Neural cell (in vitro differentiated cells): Measurements from ENCODE around the gene EIF5A. TPM values are rescaled to one million over a fixed set of nuclear protein-coding genes. Genes with fewer than 3 reads are reported as not detected.

Source experiments
- H2AFZ ChIP-seq: fragments of 200-600, 300-800 bp; sonication (generic), shearing (Covaris generic); 2 replicates; pipeline ENCODE4 v1.6.0; 2014; ENCODE audit warnings: low read depth, mild to moderate bottlenecking, antibody characterized with exemption, low read length, moderate library complexity
- H3F3A ChIP-seq: fragments of 200-600 bp; shearing (Covaris generic); 2 replicates; pipeline ENCODE4 v1.6.1; 2016; ENCODE audit warnings: mild to moderate bottlenecking, moderate library complexity, mixed read lengths, antibody characterized with exemption, low read length; ENCODE audit not compliant: insufficient read depth, poor library complexity, severe bottlenecking
- H3K27ac ChIP-seq: fragments of 200-600, 300-800 bp; sonication (generic), shearing (Covaris generic); 2 replicates; pipeline ENCODE4 v1.5.1; 2014; ENCODE audit warnings: mild to moderate bottlenecking, low read length, moderate library complexity
- H3K27me3 ChIP-seq: fragments of 300-800, 200-600 bp; sonication (generic), shearing (Covaris generic); 2 replicates; pipeline ENCODE4 v1.6.0; 2014; ENCODE audit warnings: mild to moderate bottlenecking, low read depth, low read length, moderate library complexity; ENCODE audit not compliant: insufficient read depth
- H3K36me3 ChIP-seq: fragments of 300-800, 200-600 bp; sonication (generic), shearing (Covaris generic); 2 replicates; pipeline ENCODE4 v1.5.1; 2014; ENCODE audit warnings: mild to moderate bottlenecking, antibody characterized with exemption, low read length, moderate library complexity; ENCODE audit not compliant: insufficient read depth
- H3K4me2 ChIP-seq: fragments of 300-800, 200-600 bp; sonication (generic), shearing (Covaris generic); 2 replicates; pipeline ENCODE4 v1.6.0; 2014; ENCODE audit warnings: mild to moderate bottlenecking, low read length
- H3K4me3 ChIP-seq: fragments of 300-800, 200-600 bp; sonication (generic), shearing (Covaris generic); 2 replicates; pipeline ENCODE4 v1.5.1; 2014; ENCODE audit warnings: mild to moderate bottlenecking, low read length, moderate library complexity
- H3K79me2 ChIP-seq: fragments of 200-600 bp; shearing (Covaris generic); replicated peaks from 2 replicates; pipeline ENCODE4 v1.6.0; 2014; ENCODE audit warnings: mild to moderate bottlenecking, low read length, moderate library complexity; ENCODE audit not compliant: insufficient read depth
- H3K9ac ChIP-seq: fragments of 300-800, 200-600 bp; sonication (generic), shearing (Covaris generic); 2 replicates; pipeline ENCODE4 v1.6.1; 2016; ENCODE audit warnings: mild to moderate bottlenecking, low read length, mixed read lengths
- H3K9me2 ChIP-seq: fragments of 200-600 bp; shearing (Covaris generic); 2 replicates; pipeline ENCODE4 v1.6.1; 2016; ENCODE audit warnings: mild to moderate bottlenecking, low read length, mixed read lengths; ENCODE audit not compliant: insufficient read depth
- H3K9me3 ChIP-seq: fragments of 200-600, 300-800 bp; sonication (generic), shearing (Covaris generic); 2 replicates; pipeline ENCODE4 v1.6.1; 2016; ENCODE audit warnings: mild to moderate bottlenecking, mixed run types, low read length, moderate library complexity, mixed read lengths
- H4K20me1 ChIP-seq: fragments of 200-600 bp; shearing (Covaris generic); 2 replicates; pipeline ENCODE4 v1.6.1; 2016; ENCODE audit warnings: mild to moderate bottlenecking, mixed run types; ENCODE audit not compliant: insufficient read depth
- EP300 ChIP-seq: fragments of 450-650 bp; conservative IDR thresholded peaks from 2 replicates; pipeline ENCODE4 v1.6.1; 2014; ENCODE audit warnings: antibody characterized with exemption, mild to moderate bottlenecking, moderate library complexity; ENCODE audit not compliant: poor library complexity, severe bottlenecking
- EZH2 ChIP-seq: fragments of 200-600, 300-800 bp; shearing (Covaris generic), sonication (generic); IDR thresholded peaks from 2 replicates; pipeline ENCODE4 v1.6.1; 2014; ENCODE audit warnings: antibody characterized with exemption, low read length, borderline replicate concordance, mild to moderate bottlenecking; ENCODE audit not compliant: insufficient read depth, poor library complexity, severe bottlenecking
- MXI1 ChIP-seq: fragments of 450-650 bp; conservative IDR thresholded peaks from 2 replicates; pipeline ENCODE4 v1.6.1; 2014; ENCODE audit warnings: antibody characterized with exemption, mild to moderate bottlenecking; ENCODE audit not compliant: poor library complexity, severe bottlenecking
- POLR2AphosphoS5 ChIP-seq: IDR thresholded peaks from 2 replicates; pipeline ENCODE4 v1.6.1; 2012
- RAD21 ChIP-seq: fragments of 450-650 bp; conservative IDR thresholded peaks from 2 replicates; pipeline ENCODE4 v1.6.1; 2014; ENCODE audit warnings: antibody characterized with exemption, mild to moderate bottlenecking, moderate library complexity
- SMC3 ChIP-seq: fragments of 450-650 bp; conservative IDR thresholded peaks from 2 replicates; pipeline ENCODE4 v1.6.1; 2014; ENCODE audit warnings: antibody characterized with exemption, mild to moderate bottlenecking, moderate library complexity; ENCODE audit not compliant: poor library complexity
- TAF1 ChIP-seq: IDR thresholded peaks from 2 replicates; pipeline ENCODE4 v1.6.1; 2012; ENCODE audit warnings: low read depth
- polyA plus RNA-seq: library from polyadenylated mRNA; depleted of rRNA; stranded (reverse); fragments of >200 nt; gene quantifications from 2 replicates; pipeline ENCODE4 v1.2.3, GENCODE V29; 2014
- TF ChIP-seq, protein P1 (sequence below): fragments of 450-650 bp; IDR thresholded peaks from 2 replicates; pipeline ENCODE4 v1.5.1; 2014; ENCODE audit warnings: antibody characterized with exemption, mild to moderate bottlenecking, moderate library complexity; ENCODE audit not compliant: poor library complexity, severe bottlenecking
- TF ChIP-seq, protein P2 (sequence below): IDR thresholded peaks from 2 replicates; pipeline ENCODE4 v1.6.1; 2012; ENCODE audit warnings: borderline replicate concordance

The EIF5A gene
- polyA plus RNA-seq, 1 donor from 2014 or later: 164 TPM

DNA sequence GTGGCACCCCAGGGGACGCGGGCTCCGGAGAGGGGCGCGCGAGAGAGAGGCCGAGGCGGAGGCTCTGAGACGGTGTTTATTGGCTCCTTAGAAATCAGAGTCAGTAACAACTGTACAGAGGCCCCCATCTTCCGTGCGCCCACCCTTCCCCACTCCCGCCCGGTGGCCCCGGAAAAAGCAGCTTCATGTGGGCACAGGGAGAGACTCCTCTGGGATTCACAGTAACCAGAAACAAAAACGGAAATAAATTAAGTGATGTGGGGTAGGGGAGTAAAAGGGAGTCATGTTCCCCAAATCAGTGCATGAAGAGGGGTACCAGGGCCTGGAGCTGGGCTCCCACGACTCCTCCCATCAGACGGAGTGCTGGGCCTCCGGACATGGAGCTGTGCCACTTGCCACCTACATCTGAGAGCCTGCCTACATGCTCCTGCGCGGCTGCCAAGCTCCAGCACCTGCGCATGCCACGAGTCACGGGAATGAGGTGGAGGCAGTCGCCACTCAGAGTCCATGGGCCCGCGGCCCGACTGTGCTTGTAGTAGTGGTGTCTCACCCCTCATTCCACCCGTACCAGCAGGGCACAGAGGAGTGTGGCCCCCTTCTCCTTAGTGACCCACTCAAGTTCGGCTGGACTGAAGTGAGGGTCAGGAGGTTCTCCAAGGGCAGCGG, 8.3 kb downstream of the EIF5A start:
- peaks cover 15% of the 10 kb centered on the region for H3K79me2 ChIP-seq
- H3K4me3 ChIP-seq: peak overlapping the region; percentile 83
- H4K20me1 ChIP-seq: no peaks in the 10 kb centered on the region
- peak overlapping the region; percentile 63 for H3K4me2 ChIP-seq
- no peaks in the 10 kb centered on the region for H3K9me2 ChIP-seq
- no peaks in the 10 kb centered on the region for H3F3A ChIP-seq
- TF ChIP-seq EZH2: no peak
- no peak for TF ChIP-seq POLR2AphosphoS5
- TF ChIP-seq, protein P1, sequence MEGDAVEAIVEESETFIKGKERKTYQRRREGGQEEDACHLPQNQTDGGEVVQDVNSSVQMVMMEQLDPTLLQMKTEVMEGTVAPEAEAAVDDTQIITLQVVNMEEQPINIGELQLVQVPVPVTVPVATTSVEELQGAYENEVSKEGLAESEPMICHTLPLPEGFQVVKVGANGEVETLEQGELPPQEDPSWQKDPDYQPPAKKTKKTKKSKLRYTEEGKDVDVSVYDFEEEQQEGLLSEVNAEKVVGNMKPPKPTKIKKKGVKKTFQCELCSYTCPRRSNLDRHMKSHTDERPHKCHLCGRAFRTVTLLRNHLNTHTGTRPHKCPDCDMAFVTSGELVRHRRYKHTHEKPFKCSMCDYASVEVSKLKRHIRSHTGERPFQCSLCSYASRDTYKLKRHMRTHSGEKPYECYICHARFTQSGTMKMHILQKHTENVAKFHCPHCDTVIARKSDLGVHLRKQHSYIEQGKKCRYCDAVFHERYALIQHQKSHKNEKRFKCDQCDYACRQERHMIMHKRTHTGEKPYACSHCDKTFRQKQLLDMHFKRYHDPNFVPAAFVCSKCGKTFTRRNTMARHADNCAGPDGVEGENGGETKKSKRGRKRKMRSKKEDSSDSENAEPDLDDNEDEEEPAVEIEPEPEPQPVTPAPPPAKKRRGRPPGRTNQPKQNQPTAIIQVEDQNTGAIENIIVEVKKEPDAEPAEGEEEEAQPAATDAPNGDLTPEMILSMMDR: no peak
- TF ChIP-seq TAF1: no peak
- no peak for TF ChIP-seq RAD21
- no peak for TF ChIP-seq MXI1
- no peak for TF ChIP-seq SMC3
- TF ChIP-seq, protein P2, sequence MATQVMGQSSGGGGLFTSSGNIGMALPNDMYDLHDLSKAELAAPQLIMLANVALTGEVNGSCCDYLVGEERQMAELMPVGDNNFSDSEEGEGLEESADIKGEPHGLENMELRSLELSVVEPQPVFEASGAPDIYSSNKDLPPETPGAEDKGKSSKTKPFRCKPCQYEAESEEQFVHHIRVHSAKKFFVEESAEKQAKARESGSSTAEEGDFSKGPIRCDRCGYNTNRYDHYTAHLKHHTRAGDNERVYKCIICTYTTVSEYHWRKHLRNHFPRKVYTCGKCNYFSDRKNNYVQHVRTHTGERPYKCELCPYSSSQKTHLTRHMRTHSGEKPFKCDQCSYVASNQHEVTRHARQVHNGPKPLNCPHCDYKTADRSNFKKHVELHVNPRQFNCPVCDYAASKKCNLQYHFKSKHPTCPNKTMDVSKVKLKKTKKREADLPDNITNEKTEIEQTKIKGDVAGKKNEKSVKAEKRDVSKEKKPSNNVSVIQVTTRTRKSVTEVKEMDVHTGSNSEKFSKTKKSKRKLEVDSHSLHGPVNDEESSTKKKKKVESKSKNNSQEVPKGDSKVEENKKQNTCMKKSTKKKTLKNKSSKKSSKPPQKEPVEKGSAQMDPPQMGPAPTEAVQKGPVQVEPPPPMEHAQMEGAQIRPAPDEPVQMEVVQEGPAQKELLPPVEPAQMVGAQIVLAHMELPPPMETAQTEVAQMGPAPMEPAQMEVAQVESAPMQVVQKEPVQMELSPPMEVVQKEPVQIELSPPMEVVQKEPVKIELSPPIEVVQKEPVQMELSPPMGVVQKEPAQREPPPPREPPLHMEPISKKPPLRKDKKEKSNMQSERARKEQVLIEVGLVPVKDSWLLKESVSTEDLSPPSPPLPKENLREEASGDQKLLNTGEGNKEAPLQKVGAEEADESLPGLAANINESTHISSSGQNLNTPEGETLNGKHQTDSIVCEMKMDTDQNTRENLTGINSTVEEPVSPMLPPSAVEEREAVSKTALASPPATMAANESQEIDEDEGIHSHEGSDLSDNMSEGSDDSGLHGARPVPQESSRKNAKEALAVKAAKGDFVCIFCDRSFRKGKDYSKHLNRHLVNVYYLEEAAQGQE: no peak
- no peak for TF ChIP-seq EP300
- H3K9me3 ChIP-seq: no peaks in the 10 kb centered on the region
- peak overlapping the region; percentile 81 for H3K9ac ChIP-seq
- no peaks in the 10 kb centered on the region for H3K36me3 ChIP-seq
- peak overlapping the region; percentile 87 for H3K27ac ChIP-seq
- no peaks in the 10 kb centered on the region for H3K27me3 ChIP-seq
- peak overlapping the region; percentile 53 for H2AFZ ChIP-seq

DNA sequence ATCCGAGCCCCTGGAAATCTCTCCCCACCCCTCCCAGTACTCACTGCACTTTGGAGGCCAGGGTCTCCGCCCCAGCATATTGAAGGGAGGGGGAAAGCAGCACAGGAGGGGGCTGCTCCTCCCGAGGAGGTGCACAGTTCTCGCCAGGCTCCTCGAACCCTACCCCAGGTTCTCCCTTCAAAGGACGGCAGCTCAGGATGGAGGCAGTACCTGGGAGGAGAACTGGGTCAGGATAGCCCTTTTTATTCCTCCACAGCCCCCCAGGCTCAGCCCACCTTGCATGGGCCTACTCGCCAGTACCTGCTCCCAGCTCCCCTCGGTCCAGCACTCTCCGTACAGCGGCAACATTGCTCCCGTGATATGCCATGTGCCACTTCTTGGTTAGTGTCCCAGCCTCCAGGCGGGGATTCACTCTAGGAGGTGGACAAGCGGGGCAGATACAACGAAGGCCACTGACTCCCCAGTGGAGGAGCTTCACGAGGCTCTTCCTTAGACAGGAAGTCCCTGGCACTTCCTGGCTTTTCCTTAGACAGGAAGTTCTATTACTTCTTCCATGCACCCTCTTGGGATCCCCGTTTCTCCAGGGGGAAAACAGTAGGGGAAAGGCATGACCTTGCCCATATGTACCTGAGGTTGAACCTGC, 9.9 kb downstream of the EIF5A start:
- no peak overlapping the region for H3K4me2 ChIP-seq
- no peak overlapping the region for H3K9ac ChIP-seq
- no peak overlapping the region for H2AFZ ChIP-seq
- H3K9me2 ChIP-seq: no peaks in the 10 kb centered on the region
- no peaks in the 10 kb centered on the region for H4K20me1 ChIP-seq
- no peaks in the 10 kb centered on the region for H3F3A ChIP-seq
- TF ChIP-seq EZH2 (no peak), SMC3 (no peak), MXI1 (no peak), POLR2AphosphoS5 (no peak), TAF1 (no peak), EP300 (no peak), RAD21 (no peak)
- TF ChIP-seq, protein P1: no peak
- TF ChIP-seq, protein P2: no peak
- no peaks in the 10 kb centered on the region for H3K27me3 ChIP-seq
- no peak overlapping the region for H3K27ac ChIP-seq
- H3K4me3 ChIP-seq: no peak overlapping the region
- peaks cover 13% of the 10 kb centered on the region for H3K79me2 ChIP-seq
- no peaks in the 10 kb centered on the region for H3K36me3 ChIP-seq
- H3K9me3 ChIP-seq: no peaks in the 10 kb centered on the region
